Ishikawa (cell line): ENCODE data around the gene TIE1.

Source experiments
- CEBPB ChIP-seq: IDR thresholded peaks from 2 replicates; pipeline ENCODE4 v1.6.1; 2012
- CREB1 ChIP-seq: IDR thresholded peaks from 2 replicates; pipeline ENCODE4 v1.6.1; 2012; ENCODE audit warnings: low read depth
- EGR1 ChIP-seq: IDR thresholded peaks from 2 replicates; pipeline ENCODE4 v1.6.1; 2012
- EP300 ChIP-seq: IDR thresholded peaks from 2 replicates; pipeline ENCODE4 v1.6.1; 2012; ENCODE audit warnings: borderline replicate concordance
- FOXM1 ChIP-seq: IDR thresholded peaks from 2 replicates; pipeline ENCODE4 v1.6.1; 2012; ENCODE audit warnings: low read depth, borderline replicate concordance
- MAX ChIP-seq: IDR thresholded peaks from 2 replicates; pipeline ENCODE4 v1.6.1; 2012
- NFIC ChIP-seq: IDR thresholded peaks from 2 replicates; pipeline ENCODE4 v1.6.1; 2012
- RAD21 ChIP-seq: IDR thresholded peaks from 2 replicates; pipeline ENCODE4 v1.6.1; 2012; ENCODE audit warnings: low read depth
- REST ChIP-seq: IDR thresholded peaks from 2 replicates; pipeline ENCODE4 v1.6.1; 2012; ENCODE audit warnings: low read depth, mild to moderate bottlenecking
- TAF1 ChIP-seq: IDR thresholded peaks from 2 replicates; pipeline ENCODE4 v1.6.1; 2012; ENCODE audit warnings: low read depth, mild to moderate bottlenecking
- TCF12 ChIP-seq: IDR thresholded peaks from 2 replicates; pipeline ENCODE4 v1.6.1; 2012; ENCODE audit warnings: low read depth
- TEAD4 ChIP-seq: IDR thresholded peaks from 2 replicates; pipeline ENCODE4 v1.6.1; 2012
- USF1 ChIP-seq: IDR thresholded peaks from 2 replicates; pipeline ENCODE4 v1.6.1; 2012
- YY1 ChIP-seq: IDR thresholded peaks from 2 replicates; pipeline ENCODE4 v1.6.1; 2012; ENCODE audit warnings: low read depth
- ZBTB7A ChIP-seq: IDR thresholded peaks from 2 replicates; pipeline ENCODE4 v1.6.1; 2012; ENCODE audit warnings: low read depth

Gene TIE1

GRCh38 chr1:43304771-43305300, 4.1 kb downstream of the TIE1 start:
- TF ChIP-seq ZBTB7A (no peak), RAD21 (no peak), TAF1 (no peak), CEBPB (no peak), MAX (no peak), EP300 (no peak), USF1 (no peak), FOXM1 (no peak), NFIC (no peak), EGR1 (no peak), TEAD4 (no peak), REST (no peak), YY1 (no peak), TCF12 (no peak)

GRCh38 chr1:43305461-43305860, 4.7 kb downstream of the TIE1 start:
- TF ChIP-seq FOXM1 (no peak), REST (no peak), TAF1 (no peak), RAD21 (no peak), MAX (no peak), EGR1 (no peak), NFIC (no peak), ZBTB7A (no peak), CEBPB (no peak), CREB1 (no peak), TEAD4 (no peak), USF1 (no peak), TCF12 (no peak), EP300 (no peak), YY1 (no peak)

- TF ChIP-seq NFIC: no peak
- no peak for TF ChIP-seq YY1
- no peak for TF ChIP-seq RAD21
- no peak for TF ChIP-seq USF1
- TF ChIP-seq TCF12: no peak
- no peak for TF ChIP-seq CEBPB
- TF ChIP-seq REST: no peak
- no peak for TF ChIP-seq ZBTB7A
- TF ChIP-seq TEAD4: no peak
- no peak for TF ChIP-seq FOXM1
- TF ChIP-seq TAF1: no peak
- no peak for TF ChIP-seq MAX
Measured at GRCh38 chr1:43305926-43306687, 5.3 kb downstream of the TIE1 start.
